Upper lobe of left lung (tissue), 6 donors: ENCODE data around the gene PON3. TPM values are rescaled to one million over a fixed set of nuclear protein-coding genes. Genes with fewer than 3 reads are reported as not detected.

Source experiments
- ATAC-seq, 2 donors: fragments of 200-7000 bp; cut with Tn5 transposase; one replicate each; pipeline ENCODE4 v1.9.1; 2022; ENCODE audit warnings: mild to moderate bottlenecking in 2 of 2, moderate library complexity in 2 of 2; ENCODE audit not compliant: low FRiP score in 2 of 2
- DNase-seq, 2 donors: peaks; one replicate each; pipeline ENCODE4 v3.0.0-alpha.2; 2019 to 2020
- H3K27ac ChIP-seq, 4 donors: fragments of 200-600 bp; sonication (generic); one replicate each; pipeline ENCODE4 v1.5.1; 2016 to 2019
- H3K27me3 ChIP-seq, 4 donors: fragments of 200-600 bp; sonication (generic); one replicate each; pipeline ENCODE4 v1.5.1; 2017 to 2019
- H3K36me3 ChIP-seq, 4 donors: fragments of 200-600 bp; sonication (generic); one replicate each; pipeline ENCODE4 v1.5.1; 2016 to 2019
- H3K4me1 ChIP-seq, 4 donors: fragments of 200-600 bp; sonication (generic); one replicate each; pipeline ENCODE4 v1.5.1; 2018 to 2019
- H3K4me3 ChIP-seq, 4 donors: fragments of 200-600 bp; sonication (generic); one replicate each; pipeline ENCODE4 v1.5.1; 2017 to 2019; ENCODE audit warnings: mild to moderate bottlenecking in 2 of 4, moderate library complexity in 1 of 4
- H3K9me3 ChIP-seq, 4 donors: fragments of 200-600 bp; sonication (generic); one replicate each; pipeline ENCODE4 v1.5.1; 2018 to 2019
- CTCF ChIP-seq, 6 experiments: fragments of 450-650 bp in 4 of 6; fragments of 200-600 bp in 2 of 6; sonication (generic) in 2 of 6; IDR thresholded peaks; one replicate each; pipeline ENCODE4 v1.5.1; 2016 to 2019; ENCODE audit warnings: antibody characterized with exemption in 6 of 6
- EP300 ChIP-seq, 4 donors: sonication (generic); formaldehyde crosslinking; IDR thresholded peaks; one replicate each; pipeline ENCODE4 v1.5.1; 2017; ENCODE audit warnings: antibody characterized with exemption in 4 of 4, control low read depth in 2 of 4
- POLR2A ChIP-seq, 4 donors: fragments of 450-650 bp; IDR thresholded peaks; one replicate each; pipeline ENCODE4 v1.5.1; 2016 to 2017; ENCODE audit warnings: antibody characterized with exemption in 4 of 4, mild to moderate bottlenecking in 2 of 4
- POLR2AphosphoS5 ChIP-seq, 2 donors: sonication (generic); formaldehyde crosslinking; IDR thresholded peaks; one replicate each; pipeline ENCODE4 v1.5.1; 2017; ENCODE audit warnings: antibody characterized with exemption in 2 of 2
- WGBS, 2 donors: methylation state at CpG; one replicate each; pipeline ENCODE4 v1.1.5; 2017 to 2018; 5-methylcytosine and 5-hydroxymethylcytosine counted together
- total RNA-seq, 6 donors: library from RNA; depleted of rRNA in 4 of 6; stranded (reverse); fragments of >200 nt in 4 of 6; gene quantifications; one replicate each; pipeline versions ENCODE4 v1.1.0 to v1.2.1, GENCODE V29; 2016 to 2021
- donor health status: DM: no; HTN: no; CAD: no; lungs with moderate emphysema.
- donor health status: DM: no; HTN: yes; CAD: no; lungs with severe emphysema.

Gene PON3
- total RNA-seq, 6 donors from 2014 or later, result 10.4 to 67.2 (median 23.2) TPM

DNA sequence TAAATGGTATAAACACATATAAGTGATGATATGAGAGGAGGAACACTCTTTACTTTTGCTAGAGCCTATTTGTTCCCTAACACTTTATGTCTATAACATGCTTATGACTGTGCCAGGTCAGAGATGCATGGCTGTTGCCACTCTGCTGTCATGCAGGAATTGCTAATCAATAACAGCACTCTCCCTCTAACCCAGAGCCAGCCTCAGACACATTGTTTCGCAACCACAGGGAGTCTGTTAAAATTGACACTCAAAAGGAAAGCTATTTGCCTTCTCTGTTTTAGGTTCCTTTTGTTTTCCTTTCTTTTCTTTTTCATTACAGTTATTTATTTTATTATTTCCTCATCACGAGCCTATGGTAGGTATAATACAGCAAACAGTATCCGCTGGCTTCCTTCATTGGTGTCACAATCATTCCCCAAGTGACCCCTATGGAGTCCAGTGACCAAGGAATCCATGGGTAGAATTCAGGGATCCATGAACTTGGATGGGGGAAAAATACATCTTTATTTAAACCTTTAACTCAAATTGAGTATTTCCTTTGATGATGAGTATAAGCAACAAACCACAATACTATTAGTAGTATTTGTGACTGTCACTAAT, 31.8 kb upstream of the PON3 start:
- no peak for DNase-seq
- TF ChIP-seq POLR2AphosphoS5 (IDR thresholded peaks at IDR 0.05) (no peak), CTCF (IDR thresholded peaks at IDR 0.05) (no peak), EP300 (IDR thresholded peaks at IDR 0.05) (no peak), POLR2A (IDR thresholded peaks at IDR 0.05) (no peak)
- H3K27ac ChIP-seq, result no peak overlapping the region
- no peak overlapping the region for H3K4me3 ChIP-seq
- H3K9me3 ChIP-seq, result no peaks in the 10 kb centered on the region
- no peak for ATAC-seq
- H3K27me3 ChIP-seq, result no peaks in the 10 kb centered on the region
- H3K4me1 ChIP-seq, result peaks cover 7 to 41% (median 22%) of the 10 kb centered on the region in 4 donors
- 65 to 72% methylated on average over 3 of the region's 3 CpGs for WGBS, 2 donors
- H3K36me3 ChIP-seq, result peaks cover 0 to 29% (median 2%) of the 10 kb centered on the region in 4 donors

GRCh38 chr7:95427166-95427565, 31.0 kb upstream of the PON3 start:
- Histone ChIP-seq H3K4me1 (peaks cover 10 to 34% (median 22%) of the 10 kb centered on the region in 4 donors), H3K4me3 (no peak overlapping the region), H3K27ac (no peak overlapping the region), H3K36me3 (peaks cover 0 to 30% (median 2%) of the 10 kb centered on the region in 4 donors), H3K27me3 (no peaks in the 10 kb centered on the region), H3K9me3 (no peaks in the 10 kb centered on the region)
- WGBS, 2 donors, result 78 to 84% methylated on average over 7 of the region's 7 CpGs
- ATAC-seq (no peak), DNase-seq (no peak)
- no peak for TF ChIP-seq POLR2AphosphoS5 (IDR thresholded peaks at IDR 0.05)
- TF ChIP-seq POLR2A (IDR thresholded peaks at IDR 0.05), result no peak
- TF ChIP-seq CTCF (IDR thresholded peaks at IDR 0.05), result no peak
- TF ChIP-seq EP300 (IDR thresholded peaks at IDR 0.05), result no peak

GRCh38 chr7:95425694-95426093, 29.5 kb upstream of the PON3 start:
- DNase-seq, result no peak
- no peaks in the 10 kb centered on the region for H3K9me3 ChIP-seq
- no peak overlapping the region for H3K4me3 ChIP-seq
- H3K27me3 ChIP-seq, result no peaks in the 10 kb centered on the region
- no peak for ATAC-seq
- WGBS, 2 donors, result 83 to 89% methylated on average over 2 of the region's 2 CpGs
- no peak for TF ChIP-seq EP300 (IDR thresholded peaks at IDR 0.05)
- TF ChIP-seq POLR2A (IDR thresholded peaks at IDR 0.05), result no peak
- TF ChIP-seq CTCF (IDR thresholded peaks at IDR 0.05), result no peak
- TF ChIP-seq POLR2AphosphoS5 (IDR thresholded peaks at IDR 0.05), result no peak
- H3K4me1 ChIP-seq, result peaks cover 12 to 26% (median 21%) of the 10 kb centered on the region in 4 donors
- no peak overlapping the region for H3K27ac ChIP-seq
- H3K36me3 ChIP-seq, result peaks cover 0 to 26% (median 2%) of the 10 kb centered on the region in 4 donors

- no peak for DNase-seq
- 34 to 56% methylated on average over 1 of the region's 1 CpG for WGBS, 2 donors
- no peak for TF ChIP-seq CTCF (IDR thresholded peaks at IDR 0.05)
- no peak for TF ChIP-seq EP300 (IDR thresholded peaks at IDR 0.05)
- no peak for TF ChIP-seq POLR2AphosphoS5 (IDR thresholded peaks at IDR 0.05)
- no peak for TF ChIP-seq POLR2A (IDR thresholded peaks at IDR 0.05)
- H3K36me3 ChIP-seq, result peaks cover 0 to 26% (median 2%) of the 10 kb centered on the region in 4 donors
- H3K27ac ChIP-seq, result no peak overlapping the region
- H3K27me3 ChIP-seq, result no peaks in the 10 kb centered on the region
- peaks cover 14 to 26% (median 23%) of the 10 kb centered on the region in 4 donors for H3K4me1 ChIP-seq
- no peak for ATAC-seq
- H3K4me3 ChIP-seq, result no peak overlapping the region
- no peaks in the 10 kb centered on the region for H3K9me3 ChIP-seq
Measured at GRCh38 chr7:95424716-95425115, 28.5 kb upstream of the PON3 start.
